WTC11 (cell line): Measurements from ENCODE around the gene RNF224. TPM values are rescaled to one million over a fixed set of nuclear protein-coding genes. Genes with fewer than 3 reads are reported as not detected.

Source experiments
- ATAC-seq: fragments of 200-7000 bp; cut with Tn5 transposase; 2 replicates; pipeline ENCODE4 v1.10.0; 2021; ENCODE audit warnings: mild to moderate bottlenecking, moderate library complexity
- CTCF ChIA-PET: fragments of 300-600 bp; sonication (Branson Sonifier 250); formaldehyde crosslinking; loops from one replicate; lab custom pipeline; 2021; ENCODE audit warnings: antibody characterized with exemption; lab: Charles Lee
- POLR2A ChIA-PET: fragments of 350-600 bp; sonication (Branson Sonifier 250); formaldehyde crosslinking; loops from one replicate; lab custom pipeline; 2021; ENCODE audit warnings: antibody characterized with exemption; lab: Charles Lee
- DNase-seq: peaks from one replicate; pipeline ENCODE4 v3.0.0; 2021; ENCODE audit warnings: low spot score
- H3K27ac Mint-ChIP-seq: 2 replicates; pipeline ENCODE4 v1.8.0; 2021; ENCODE audit warnings: mixed read lengths
- H3K27me3 Mint-ChIP-seq: 2 replicates; pipeline ENCODE4 v1.8.0; 2021; ENCODE audit warnings: low read depth, mild to moderate bottlenecking, moderate library complexity, mixed read lengths
- H3K36me3 Mint-ChIP-seq: 2 replicates; pipeline ENCODE4 v1.8.0; 2021; ENCODE audit warnings: mixed read lengths
- H3K4me1 Mint-ChIP-seq: 2 replicates; pipeline ENCODE4 v1.8.0; 2022; ENCODE audit warnings: mixed read lengths
- H3K4me3 Mint-ChIP-seq: 2 replicates; pipeline ENCODE4 v1.8.0; 2021; ENCODE audit warnings: mild to moderate bottlenecking, moderate library complexity, mixed read lengths
- H3K9me3 Mint-ChIP-seq: 2 replicates; pipeline ENCODE4 v1.8.0; 2021; ENCODE audit warnings: mixed read lengths
- AR ChIP-seq: fragments of 250-450 bp; sonication (Bioruptor Pico); IDR thresholded peaks from 2 replicates; pipeline ENCODE4 v1.9.0; 2021; ENCODE audit warnings: mild to moderate bottlenecking
- ARID4B ChIP-seq: sonication (generic); formaldehyde crosslinking; IDR thresholded peaks from 2 replicates; pipeline ENCODE4 v1.8.0; 2023; ENCODE audit warnings: missing genetic modification reagents, mild to moderate bottlenecking, borderline replicate concordance
- ATF3 ChIP-seq: sonication (generic); formaldehyde crosslinking; conservative IDR thresholded peaks from 2 replicates; pipeline ENCODE4 v1.8.1; 2022; ENCODE audit warnings: mild to moderate bottlenecking, missing genetic modification reagents
- CBFB ChIP-seq: sonication (generic); formaldehyde crosslinking; IDR thresholded peaks from 2 replicates; pipeline ENCODE4 v1.8.1; 2022; ENCODE audit warnings: mild to moderate bottlenecking, low read depth, missing genetic modification reagents
- CDX4 ChIP-seq: fragments of 250-450 bp; sonication (Bioruptor Pico); IDR thresholded peaks from 2 replicates; pipeline ENCODE4 v1.9.0; 2021; ENCODE audit warnings: moderate library complexity, mild to moderate bottlenecking, inconsistent platforms, borderline replicate concordance
- CREM ChIP-seq: sonication (generic); formaldehyde crosslinking; IDR thresholded peaks from 2 replicates; pipeline ENCODE4 v1.8.1; 2022; ENCODE audit warnings: mild to moderate bottlenecking, missing genetic modification reagents, moderate library complexity
- E2F4 ChIP-seq: sonication (generic); formaldehyde crosslinking; IDR thresholded peaks from 2 replicates; pipeline ENCODE4 v1.8.1; 2022; ENCODE audit warnings: low read depth, mild to moderate bottlenecking, moderate library complexity, missing genetic modification reagents, borderline replicate concordance
- GABPB1 ChIP-seq: sonication (generic); formaldehyde crosslinking; IDR thresholded peaks from 2 replicates; pipeline ENCODE4 v1.8.1; 2023; ENCODE audit warnings: mild to moderate bottlenecking, missing genetic modification reagents
- GRHL2 ChIP-seq: fragments of 250-450 bp; sonication (Bioruptor Pico); IDR thresholded peaks from 2 replicates; pipeline ENCODE4 v1.8.0; 2022; ENCODE audit warnings: mild to moderate bottlenecking, moderate library complexity; ENCODE audit not compliant: insufficient replicate concordance, severe bottlenecking
- HMGA2 ChIP-seq: fragments of 250-450 bp; sonication (Bioruptor Pico); IDR thresholded peaks from 2 replicates; pipeline ENCODE4 v1.4.0; 2021; ENCODE audit warnings: mild to moderate bottlenecking, moderate library complexity
- HMGXB4 ChIP-seq: sonication (generic); formaldehyde crosslinking; IDR thresholded peaks from 2 replicates; pipeline ENCODE4 v1.8.1; 2023; ENCODE audit warnings: mild to moderate bottlenecking, moderate library complexity, missing genetic modification reagents
- IRF1 ChIP-seq: sonication (generic); formaldehyde crosslinking; IDR thresholded peaks from 2 replicates; pipeline ENCODE4 v1.8.0; 2023; ENCODE audit warnings: missing genetic modification reagents
- NFYB ChIP-seq: sonication (generic); formaldehyde crosslinking; conservative IDR thresholded peaks from 2 replicates; pipeline ENCODE4 v1.8.0; 2022; ENCODE audit warnings: low read depth, missing genetic modification reagents
- NR2C2 ChIP-seq: sonication (generic); formaldehyde crosslinking; IDR thresholded peaks from 2 replicates; pipeline ENCODE4 v1.8.0; 2022; ENCODE audit warnings: mild to moderate bottlenecking, missing genetic modification reagents
- SMAD3 ChIP-seq: sonication (generic); formaldehyde crosslinking; IDR thresholded peaks from 2 replicates; pipeline ENCODE4 v1.8.0; 2022; ENCODE audit warnings: missing genetic modification reagents, mild to moderate bottlenecking, borderline replicate concordance
- TEAD1 ChIP-seq: sonication (generic); formaldehyde crosslinking; IDR thresholded peaks from 2 replicates; pipeline ENCODE4 v1.8.0; 2022; ENCODE audit warnings: mild to moderate bottlenecking, missing genetic modification reagents
- ZNF138 ChIP-seq: sonication (generic); formaldehyde crosslinking; conservative IDR thresholded peaks from 2 replicates; pipeline ENCODE4 v1.8.1; 2022; ENCODE audit warnings: mild to moderate bottlenecking, moderate library complexity, missing genetic modification reagents
- ZNF423 ChIP-seq: fragments of 250-450 bp; sonication (Bioruptor Pico); IDR thresholded peaks from 2 replicates; pipeline ENCODE4 v2.1.2; 2022; ENCODE audit warnings: mild to moderate bottlenecking, moderate library complexity
- total RNA-seq: library from RNA; stranded (reverse); gene quantifications from 3 replicates; pipeline ENCODE4 v1.2.3, GENCODE V29; 2021

The RNF224 gene
- total RNA-seq, 1 experiment from 2014 or later = 0.59 TPM

GRCh38 chr9:137251490-137252268 is 24.4 kb downstream of the RNF224 start:
- Mint-ChIP-seq H3K4me3 (no peak overlapping the region), H3K36me3 (0 out of 2 replicates have a peak, but pooled peaks cover under 1% of the 10 kb centered on the region), H3K27me3 (peaks cover 11% of the 10 kb centered on the region), H3K4me1 (peaks cover 8% of the 10 kb centered on the region), H3K27ac (no peak overlapping the region), H3K9me3 (no peaks in the 10 kb centered on the region)
- CTCF ChIA-PET = interaction anchor here (0.6 to 4.6 kb wide), 13 partner anchors 7 to 187 kb away, joined by 3 to 59 read pairs (median 5); partner anchors contain the start of genes NRARP, RNF224 and TUBB4B
- POLR2A ChIA-PET = interaction anchor here (0.5 to 4.2 kb wide), 2 partner anchors 11 to 43 kb away, joined by 3 to 30 read pairs; partner anchors contain the start of gene TUBB4B
- TF ChIP-seq IRF1 (no peak), TEAD1 (CRISPR knock-in tag) (no peak), ATF3 (CRISPR knock-in tag) (no peak), NFYB (CRISPR knock-in tag) (no peak), GABPB1 (CRISPR knock-in tag) (no peak), E2F4 (no peak), SMAD3 (no peak)
- no peak for DNase-seq
- ATAC-seq = no peak

GRCh38 chr9:137252555-137253506 is 25.5 kb downstream of the RNF224 start:
- H3K4me3 Mint-ChIP-seq = no peak overlapping the region; the same call in 1 of the 2 replicates
- peaks cover 11% of the 10 kb centered on the region for H3K27me3 Mint-ChIP-seq
- DNase-seq = peak; percentile 64
- 0 out of 2 replicates have a peak, but pooled peaks cover 6% of the 10 kb centered on the region for H3K36me3 Mint-ChIP-seq
- peaks cover 8% of the 10 kb centered on the region for H3K4me1 Mint-ChIP-seq
- no peak overlapping the region for H3K27ac Mint-ChIP-seq
- ChIA-PET POLR2A (interaction anchor here (4.2 kb wide), 1 partner anchor 12 kb away, joined by 30 read pairs; the partner anchor contains the start of gene TUBB4B), CTCF (interaction anchor here (0.6 to 4.6 kb wide), 17 partner anchors 8 to 188 kb away, joined by 3 to 59 read pairs (median 5); partner anchors contain the start of genes MAN1B1, NRARP, RNF224 and TUBB4B)
- peak; percentile 49 for ATAC-seq
- H3K9me3 Mint-ChIP-seq = no peaks in the 10 kb centered on the region
- TF ChIP-seq ZNF138 (CRISPR knock-in tag) (no peak), CDX4 (CRISPR knock-in tag) (no peak), NR2C2 (no peak), ATF3 (CRISPR knock-in tag) (no peak), ARID4B (no peak), HMGA2 (CRISPR knock-in tag) (no peak), AR (no peak), CBFB (CRISPR knock-in tag) (no peak), ZNF423 (CRISPR knock-in tag) (no peak), CREM (no peak), HMGXB4 (no peak), GRHL2 (CRISPR knock-in tag) (no peak)
